SK-N-MC (cell line): Measurements from ENCODE around the gene LALBA.
"Not testable (repeated sequence)": the region's sequence is repeated elsewhere in the genome, so short reads cannot be mapped to it uniquely, and the experiment has no call there.

ENCODE experiments used
- DNase-seq: peaks from one replicate; pipeline ENCODE4 v3.0.0-alpha.2; 2011; ENCODE audit warnings: low read depth, low spot score
- H3K27ac ChIP-seq: fragments of 200-600 bp; sonication (generic); 2 replicates; pipeline ENCODE4 v1.5.1; 2016; ENCODE audit warnings: mixed run types
- H3K36me3 ChIP-seq: fragments of 200-600 bp; sonication (generic); 2 replicates; pipeline ENCODE4 v1.6.1; 2017; ENCODE audit warnings: antibody characterized with exemption, low read length, mixed read lengths; ENCODE audit not compliant: insufficient read depth
- H3K4me3 ChIP-seq: fragments of 200-600 bp; sonication (generic); 2 replicates; pipeline ENCODE4 v1.5.1; 2016
- H3K9ac ChIP-seq: fragments of 200-600 bp; sonication (generic); 2 replicates; pipeline ENCODE4 v1.8.0; 2017; ENCODE audit warnings: mixed run types, mixed read lengths; ENCODE audit not compliant: insufficient read length
- H3K9me3 ChIP-seq: fragments of 200-600 bp; sonication (generic); 2 replicates; pipeline ENCODE4 v1.6.1; 2017; ENCODE audit warnings: low read depth, mild to moderate bottlenecking, antibody characterized with exemption, low read length, moderate library complexity, mixed read lengths
- EZH2 ChIP-seq: fragments of 200-600 bp; sonication (generic); IDR thresholded peaks from one replicate; pipeline ENCODE4 v1.6.1; 2017; ENCODE audit warnings: antibody characterized with exemption
- FOXP2 ChIP-seq: optimal IDR thresholded peaks from 2 replicates; pipeline ENCODE3; 2011; ENCODE audit warnings: mild to moderate bottlenecking, moderate library complexity; ENCODE audit not compliant: insufficient read depth; ENCODE audit errors: extremely low read length, control extremely low read depth
- POLR2AphosphoS5 ChIP-seq: IDR thresholded peaks from 2 replicates; pipeline ENCODE4 v1.6.1; 2012; ENCODE audit warnings: mild to moderate bottlenecking, low read depth, low read length, borderline replicate concordance

Gene LALBA

GRCh38 chr12:48545833-48546469 is 23.9 kb downstream of the LALBA start:
- Histone ChIP-seq H3K36me3 (no peaks in the 10 kb centered on the region), H3K9ac (no peak overlapping the region), H3K27ac (no peak overlapping the region), H3K4me3 (no peak overlapping the region), H3K9me3 (no peaks in the 10 kb centered on the region)
- no peak for DNase-seq
- TF ChIP-seq POLR2AphosphoS5 (no peak), FOXP2 (no peak), EZH2 (no peak)

GRCh38 chr12:48542300-48542928 is 27.4 kb downstream of the LALBA start:
- DNase-seq: no peak
- no peak overlapping the region for H3K9ac ChIP-seq
- no peak overlapping the region for H3K27ac ChIP-seq
- H3K36me3 ChIP-seq: no peaks in the 10 kb centered on the region
- no peaks in the 10 kb centered on the region for H3K9me3 ChIP-seq
- TF ChIP-seq POLR2AphosphoS5: no peak
- TF ChIP-seq EZH2: no peak
- TF ChIP-seq FOXP2: no peak
- H3K4me3 ChIP-seq: no peak overlapping the region

- Histone ChIP-seq H3K36me3 (no peaks in the 10 kb centered on the region), H3K9ac (no peak overlapping the region), H3K4me3 (no peak overlapping the region), H3K9me3 (0 out of 2 replicates have a peak, but pooled peaks cover 3% of the 10 kb centered on the region), H3K27ac (no peak overlapping the region)
- no peak for DNase-seq
- TF ChIP-seq POLR2AphosphoS5 (no peak), FOXP2 (no peak), EZH2 (no peak)
Observed at GRCh38 chr12:48536602-48537001, 33.2 kb downstream of the LALBA start.

GRCh38 chr12:48532601-48533000 is 37.2 kb downstream of the LALBA start:
- DNase-seq: no peak
- no peak overlapping the region for H3K4me3 ChIP-seq
- no peaks in the 10 kb centered on the region for H3K36me3 ChIP-seq
- 0 out of 2 replicates have a peak, but pooled peaks cover 3% of the 10 kb centered on the region for H3K9me3 ChIP-seq
- no peak overlapping the region for H3K27ac ChIP-seq
- no peak overlapping the region for H3K9ac ChIP-seq
- no peak for TF ChIP-seq POLR2AphosphoS5
- TF ChIP-seq EZH2: no peak
- no peak for TF ChIP-seq FOXP2

- H3K36me3 ChIP-seq: no peaks in the 10 kb centered on the region
- no peaks in the 10 kb centered on the region for H3K9me3 ChIP-seq
- H3K27ac ChIP-seq: no peak overlapping the region
- H3K4me3 ChIP-seq: no peak overlapping the region
- TF ChIP-seq FOXP2 (no peak), POLR2AphosphoS5 (no peak), EZH2 (no peak)
- DNase-seq: no peak
- H3K9ac ChIP-seq: no peak overlapping the region
Observed at GRCh38 chr12:48527891-48528670, 41.8 kb downstream of the LALBA start.

- H3K9me3 ChIP-seq: no peaks in the 10 kb centered on the region
- no peak within 1 kb of the TSS for H3K9ac ChIP-seq
- TF ChIP-seq FOXP2 (no peak), POLR2AphosphoS5 (no peak), EZH2 (no peak)
- no peaks in the 10 kb centered on the region for H3K36me3 ChIP-seq
- DNase-seq: no peak
- no peak within 1 kb of the TSS for H3K27ac ChIP-seq
- H3K4me3 ChIP-seq: no peak within 1 kb of the TSS
Observed at GRCh38 chr12:48525332-48525731, 44.5 kb downstream of the LALBA start, which contains the start of gene OR8S1. Gene OR8S1 (plus strand): TSS chr12:48525632. CDS start chr12:48525632, 0 bp downstream.

GRCh38 chr12:48520381-48520780 is 49.5 kb downstream of the LALBA start:
- H3K4me3 ChIP-seq, H3K27ac ChIP-seq, DNase-seq, H3K9ac ChIP-seq, H3K9me3 ChIP-seq, H3K36me3 ChIP-seq: not testable (repeated sequence)
